ENCODE data around the gene SLC2A13. TPM values are rescaled to one million over a fixed set of nuclear protein-coding genes. Genes with fewer than 3 reads are reported as not detected.

The SLC2A13 gene
- total RNA-seq, 1 experiment from 2014 or later: 15.3 TPM

DNA sequence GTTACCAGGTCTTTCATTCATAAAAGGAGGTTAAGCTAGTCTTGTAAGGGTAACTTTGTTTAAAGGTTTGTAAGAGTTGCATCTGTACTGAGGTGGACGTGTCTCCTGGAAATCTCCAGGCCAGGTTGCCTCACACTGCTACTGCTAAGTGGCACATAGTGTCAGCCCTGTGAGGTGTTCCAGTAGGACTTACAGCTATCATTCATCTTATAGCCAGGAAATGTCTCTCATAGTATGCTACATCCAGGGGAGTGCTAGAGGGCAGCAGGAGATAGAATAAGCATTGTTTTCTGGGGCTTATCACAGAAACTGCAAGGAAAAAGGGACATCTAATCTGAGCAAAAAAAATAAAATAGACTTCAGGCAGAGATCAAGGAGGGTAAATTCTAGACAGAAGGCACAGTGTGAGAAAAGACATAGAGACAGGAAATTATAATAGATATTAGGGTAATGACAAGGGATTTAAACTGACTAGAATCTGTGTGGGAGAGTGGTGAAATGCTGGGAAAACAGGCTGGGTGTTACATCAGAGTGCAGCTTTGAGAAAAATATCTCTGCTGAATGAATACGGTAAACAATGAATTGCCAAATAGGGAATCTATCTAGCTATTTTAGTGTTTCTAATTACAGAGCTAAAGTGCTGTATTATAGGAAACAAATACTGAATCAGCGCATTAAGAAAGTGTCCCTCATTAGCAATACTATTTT lies 281.2 kb downstream of the SLC2A13 start (continued):
- TF ChIP-seq, protein P1, sequence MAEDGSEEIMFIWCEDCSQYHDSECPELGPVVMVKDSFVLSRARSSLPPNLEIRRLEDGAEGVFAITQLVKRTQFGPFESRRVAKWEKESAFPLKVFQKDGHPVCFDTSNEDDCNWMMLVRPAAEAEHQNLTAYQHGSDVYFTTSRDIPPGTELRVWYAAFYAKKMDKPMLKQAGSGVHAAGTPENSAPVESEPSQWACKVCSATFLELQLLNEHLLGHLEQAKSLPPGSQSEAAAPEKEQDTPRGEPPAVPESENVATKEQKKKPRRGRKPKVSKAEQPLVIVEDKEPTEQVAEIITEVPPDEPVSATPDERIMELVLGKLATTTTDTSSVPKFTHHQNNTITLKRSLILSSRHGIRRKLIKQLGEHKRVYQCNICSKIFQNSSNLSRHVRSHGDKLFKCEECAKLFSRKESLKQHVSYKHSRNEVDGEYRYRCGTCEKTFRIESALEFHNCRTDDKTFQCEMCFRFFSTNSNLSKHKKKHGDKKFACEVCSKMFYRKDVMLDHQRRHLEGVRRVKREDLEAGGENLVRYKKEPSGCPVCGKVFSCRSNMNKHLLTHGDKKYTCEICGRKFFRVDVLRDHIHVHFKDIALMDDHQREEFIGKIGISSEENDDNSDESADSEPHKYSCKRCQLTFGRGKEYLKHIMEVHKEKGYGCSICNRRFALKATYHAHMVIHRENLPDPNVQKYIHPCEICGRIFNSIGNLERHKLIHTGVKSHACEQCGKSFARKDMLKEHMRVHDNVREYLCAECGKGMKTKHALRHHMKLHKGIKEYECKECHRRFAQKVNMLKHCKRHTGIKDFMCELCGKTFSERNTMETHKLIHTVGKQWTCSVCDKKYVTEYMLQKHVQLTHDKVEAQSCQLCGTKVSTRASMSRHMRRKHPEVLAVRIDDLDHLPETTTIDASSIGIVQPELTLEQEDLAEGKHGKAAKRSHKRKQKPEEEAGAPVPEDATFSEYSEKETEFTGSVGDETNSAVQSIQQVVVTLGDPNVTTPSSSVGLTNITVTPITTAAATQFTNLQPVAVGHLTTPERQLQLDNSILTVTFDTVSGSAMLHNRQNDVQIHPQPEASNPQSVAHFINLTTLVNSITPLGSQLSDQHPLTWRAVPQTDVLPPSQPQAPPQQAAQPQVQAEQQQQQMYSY (CRISPR knock-in tag; IDR thresholded peaks at IDR 0.05): no peak
- TF ChIP-seq, protein P2, sequence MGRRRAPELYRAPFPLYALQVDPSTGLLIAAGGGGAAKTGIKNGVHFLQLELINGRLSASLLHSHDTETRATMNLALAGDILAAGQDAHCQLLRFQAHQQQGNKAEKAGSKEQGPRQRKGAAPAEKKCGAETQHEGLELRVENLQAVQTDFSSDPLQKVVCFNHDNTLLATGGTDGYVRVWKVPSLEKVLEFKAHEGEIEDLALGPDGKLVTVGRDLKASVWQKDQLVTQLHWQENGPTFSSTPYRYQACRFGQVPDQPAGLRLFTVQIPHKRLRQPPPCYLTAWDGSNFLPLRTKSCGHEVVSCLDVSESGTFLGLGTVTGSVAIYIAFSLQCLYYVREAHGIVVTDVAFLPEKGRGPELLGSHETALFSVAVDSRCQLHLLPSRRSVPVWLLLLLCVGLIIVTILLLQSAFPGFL (CRISPR knock-in tag; IDR thresholded peaks at IDR 0.05; ENCODE audit: borderline replicate concordance): no peak
- TF ChIP-seq, protein P3, sequence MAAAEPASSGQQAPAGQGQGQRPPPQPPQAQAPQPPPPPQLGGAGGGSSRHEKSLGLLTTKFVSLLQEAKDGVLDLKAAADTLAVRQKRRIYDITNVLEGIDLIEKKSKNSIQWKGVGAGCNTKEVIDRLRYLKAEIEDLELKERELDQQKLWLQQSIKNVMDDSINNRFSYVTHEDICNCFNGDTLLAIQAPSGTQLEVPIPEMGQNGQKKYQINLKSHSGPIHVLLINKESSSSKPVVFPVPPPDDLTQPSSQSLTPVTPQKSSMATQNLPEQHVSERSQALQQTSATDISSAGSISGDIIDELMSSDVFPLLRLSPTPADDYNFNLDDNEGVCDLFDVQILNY (CRISPR knock-in tag; IDR thresholded peaks at IDR 0.05): no peak
- TF ChIP-seq, protein P4, sequence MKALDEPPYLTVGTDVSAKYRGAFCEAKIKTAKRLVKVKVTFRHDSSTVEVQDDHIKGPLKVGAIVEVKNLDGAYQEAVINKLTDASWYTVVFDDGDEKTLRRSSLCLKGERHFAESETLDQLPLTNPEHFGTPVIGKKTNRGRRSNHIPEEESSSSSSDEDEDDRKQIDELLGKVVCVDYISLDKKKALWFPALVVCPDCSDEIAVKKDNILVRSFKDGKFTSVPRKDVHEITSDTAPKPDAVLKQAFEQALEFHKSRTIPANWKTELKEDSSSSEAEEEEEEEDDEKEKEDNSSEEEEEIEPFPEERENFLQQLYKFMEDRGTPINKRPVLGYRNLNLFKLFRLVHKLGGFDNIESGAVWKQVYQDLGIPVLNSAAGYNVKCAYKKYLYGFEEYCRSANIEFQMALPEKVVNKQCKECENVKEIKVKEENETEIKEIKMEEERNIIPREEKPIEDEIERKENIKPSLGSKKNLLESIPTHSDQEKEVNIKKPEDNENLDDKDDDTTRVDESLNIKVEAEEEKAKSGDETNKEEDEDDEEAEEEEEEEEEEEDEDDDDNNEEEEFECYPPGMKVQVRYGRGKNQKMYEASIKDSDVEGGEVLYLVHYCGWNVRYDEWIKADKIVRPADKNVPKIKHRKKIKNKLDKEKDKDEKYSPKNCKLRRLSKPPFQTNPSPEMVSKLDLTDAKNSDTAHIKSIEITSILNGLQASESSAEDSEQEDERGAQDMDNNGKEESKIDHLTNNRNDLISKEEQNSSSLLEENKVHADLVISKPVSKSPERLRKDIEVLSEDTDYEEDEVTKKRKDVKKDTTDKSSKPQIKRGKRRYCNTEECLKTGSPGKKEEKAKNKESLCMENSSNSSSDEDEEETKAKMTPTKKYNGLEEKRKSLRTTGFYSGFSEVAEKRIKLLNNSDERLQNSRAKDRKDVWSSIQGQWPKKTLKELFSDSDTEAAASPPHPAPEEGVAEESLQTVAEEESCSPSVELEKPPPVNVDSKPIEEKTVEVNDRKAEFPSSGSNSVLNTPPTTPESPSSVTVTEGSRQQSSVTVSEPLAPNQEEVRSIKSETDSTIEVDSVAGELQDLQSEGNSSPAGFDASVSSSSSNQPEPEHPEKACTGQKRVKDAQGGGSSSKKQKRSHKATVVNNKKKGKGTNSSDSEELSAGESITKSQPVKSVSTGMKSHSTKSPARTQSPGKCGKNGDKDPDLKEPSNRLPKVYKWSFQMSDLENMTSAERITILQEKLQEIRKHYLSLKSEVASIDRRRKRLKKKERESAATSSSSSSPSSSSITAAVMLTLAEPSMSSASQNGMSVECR (CRISPR knock-in tag; IDR thresholded peaks at IDR 0.05; ENCODE audit: borderline replicate concordance): no peak
- TF ChIP-seq, protein P5, sequence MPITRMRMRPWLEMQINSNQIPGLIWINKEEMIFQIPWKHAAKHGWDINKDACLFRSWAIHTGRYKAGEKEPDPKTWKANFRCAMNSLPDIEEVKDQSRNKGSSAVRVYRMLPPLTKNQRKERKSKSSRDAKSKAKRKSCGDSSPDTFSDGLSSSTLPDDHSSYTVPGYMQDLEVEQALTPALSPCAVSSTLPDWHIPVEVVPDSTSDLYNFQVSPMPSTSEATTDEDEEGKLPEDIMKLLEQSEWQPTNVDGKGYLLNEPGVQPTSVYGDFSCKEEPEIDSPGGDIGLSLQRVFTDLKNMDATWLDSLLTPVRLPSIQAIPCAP (CRISPR knock-in tag; IDR thresholded peaks at IDR 0.05): no peak
- TF ChIP-seq EMX1 (CRISPR knock-in tag; IDR thresholded peaks at IDR 0.05) (no peak), TEAD4 (CRISPR knock-in tag; IDR thresholded peaks at IDR 0.05) (no peak), ZBTB21 (CRISPR knock-in tag; IDR thresholded peaks at IDR 0.05; ENCODE audit: borderline replicate concordance) (no peak), SOX15 (CRISPR knock-in tag; IDR thresholded peaks at IDR 0.05) (no peak)
- TF ChIP-seq, protein P6, sequence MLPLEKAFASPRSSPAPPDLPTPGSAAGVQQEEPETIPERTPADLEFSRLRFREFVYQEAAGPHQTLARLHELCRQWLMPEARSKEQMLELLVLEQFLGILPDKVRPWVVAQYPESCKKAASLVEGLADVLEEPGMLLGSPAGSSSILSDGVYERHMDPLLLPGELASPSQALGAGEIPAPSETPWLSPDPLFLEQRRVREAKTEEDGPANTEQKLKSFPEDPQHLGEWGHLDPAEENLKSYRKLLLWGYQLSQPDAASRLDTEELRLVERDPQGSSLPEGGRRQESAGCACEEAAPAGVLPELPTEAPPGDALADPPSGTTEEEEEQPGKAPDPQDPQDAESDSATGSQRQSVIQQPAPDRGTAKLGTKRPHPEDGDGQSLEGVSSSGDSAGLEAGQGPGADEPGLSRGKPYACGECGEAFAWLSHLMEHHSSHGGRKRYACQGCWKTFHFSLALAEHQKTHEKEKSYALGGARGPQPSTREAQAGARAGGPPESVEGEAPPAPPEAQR (CRISPR knock-in tag; IDR thresholded peaks at IDR 0.05): no peak
- TF ChIP-seq, protein P7, sequence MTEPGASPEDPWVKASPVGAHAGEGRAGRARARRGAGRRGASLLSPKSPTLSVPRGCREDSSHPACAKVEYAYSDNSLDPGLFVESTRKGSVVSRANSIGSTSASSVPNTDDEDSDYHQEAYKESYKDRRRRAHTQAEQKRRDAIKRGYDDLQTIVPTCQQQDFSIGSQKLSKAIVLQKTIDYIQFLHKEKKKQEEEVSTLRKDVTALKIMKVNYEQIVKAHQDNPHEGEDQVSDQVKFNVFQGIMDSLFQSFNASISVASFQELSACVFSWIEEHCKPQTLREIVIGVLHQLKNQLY (CRISPR knock-in tag; IDR thresholded peaks at IDR 0.05): no peak
- TF ChIP-seq, protein P8, sequence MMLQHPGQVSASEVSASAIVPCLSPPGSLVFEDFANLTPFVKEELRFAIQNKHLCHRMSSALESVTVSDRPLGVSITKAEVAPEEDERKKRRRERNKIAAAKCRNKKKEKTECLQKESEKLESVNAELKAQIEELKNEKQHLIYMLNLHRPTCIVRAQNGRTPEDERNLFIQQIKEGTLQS (CRISPR knock-in tag; conservative IDR thresholded peaks at IDR 0.05): no peak
